GM21529 (cell line): ENCODE data around the gene ARFGEF3.
"Not testable (repeated sequence)": the region's sequence is repeated elsewhere in the genome, so short reads cannot be mapped to it uniquely, and the experiment has no call there.

ENCODE experiments used
- ATAC-seq: cut with Tn5 transposase; IDR thresholded peaks from one replicate; pipeline ENCODE4 v1.9.1; 2021; ENCODE audit not compliant: unreplicated experiment

ARFGEF3 gene

DNA sequence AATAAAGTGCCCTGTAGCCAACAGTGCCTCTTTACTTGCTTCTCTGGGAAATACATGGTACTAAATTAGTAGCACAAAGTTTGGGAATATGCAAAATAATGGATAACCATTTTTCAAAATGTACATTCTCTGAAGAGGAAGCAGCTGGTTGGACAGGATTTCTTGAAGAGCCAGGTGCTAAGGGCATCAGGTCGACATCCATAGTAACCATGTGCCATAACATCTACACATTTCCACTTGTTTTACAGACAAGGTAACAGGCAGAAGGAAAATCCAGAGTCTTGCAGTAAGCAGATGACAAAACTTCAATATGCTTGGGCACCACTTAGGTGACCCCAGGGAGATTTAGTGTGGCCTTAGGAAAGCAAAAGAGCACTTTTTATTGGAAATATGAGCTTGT, 179.4 kb downstream of the ARFGEF3 start:
- ATAC-seq = no peak

DNA sequence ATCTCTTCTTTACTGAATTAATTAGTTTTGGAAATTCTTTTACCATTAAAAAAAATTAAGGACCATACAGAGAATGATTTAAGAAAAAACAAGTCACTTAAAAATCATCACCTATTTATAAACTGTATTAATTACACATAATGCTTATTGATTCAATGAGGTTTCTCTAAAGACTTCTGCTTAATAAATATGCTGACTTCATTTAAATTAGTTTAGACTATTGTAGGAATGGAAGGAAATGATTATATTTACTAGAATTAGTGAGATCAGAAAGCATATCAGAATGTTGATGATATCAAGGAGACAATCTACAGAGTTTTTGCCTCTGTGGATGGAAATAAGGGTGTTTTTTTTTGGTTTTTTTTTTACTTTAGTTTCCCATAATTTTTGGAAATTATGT, 181.4 kb downstream of the ARFGEF3 start:
- ATAC-seq = no peak

DNA sequence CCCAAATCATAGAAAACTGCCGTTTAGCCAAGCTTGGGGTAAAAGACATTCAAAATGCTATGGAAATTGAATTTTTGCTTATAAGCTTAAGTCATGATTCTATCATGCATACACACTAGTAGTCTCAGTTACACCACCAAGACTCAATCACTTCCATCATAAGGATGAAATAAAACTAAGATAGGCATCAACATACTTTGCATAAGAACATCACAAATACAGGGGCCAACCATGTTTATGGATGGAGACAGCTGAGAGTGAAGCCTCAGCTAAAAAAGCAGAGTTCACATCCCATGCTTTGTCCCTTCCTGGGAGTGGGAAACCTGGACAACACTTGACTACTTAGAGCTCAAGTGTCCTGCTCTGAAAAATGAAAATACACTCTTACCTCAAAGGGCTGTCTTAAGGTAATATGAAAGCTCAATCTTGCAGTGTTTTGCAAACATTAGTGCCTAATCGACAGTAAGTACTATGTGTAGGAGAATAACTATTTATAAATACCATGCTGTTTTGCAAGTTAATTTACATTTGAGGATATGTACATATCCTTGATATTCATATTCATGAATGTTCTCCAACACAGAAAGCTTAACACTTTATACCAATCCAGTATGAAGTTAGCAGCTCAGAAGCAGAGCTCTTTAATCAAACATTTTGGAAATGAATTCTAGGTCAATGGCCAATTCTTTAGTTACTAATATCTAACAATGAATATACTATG, 184.0 kb downstream of the ARFGEF3 start:
- ATAC-seq = no peak

DNA sequence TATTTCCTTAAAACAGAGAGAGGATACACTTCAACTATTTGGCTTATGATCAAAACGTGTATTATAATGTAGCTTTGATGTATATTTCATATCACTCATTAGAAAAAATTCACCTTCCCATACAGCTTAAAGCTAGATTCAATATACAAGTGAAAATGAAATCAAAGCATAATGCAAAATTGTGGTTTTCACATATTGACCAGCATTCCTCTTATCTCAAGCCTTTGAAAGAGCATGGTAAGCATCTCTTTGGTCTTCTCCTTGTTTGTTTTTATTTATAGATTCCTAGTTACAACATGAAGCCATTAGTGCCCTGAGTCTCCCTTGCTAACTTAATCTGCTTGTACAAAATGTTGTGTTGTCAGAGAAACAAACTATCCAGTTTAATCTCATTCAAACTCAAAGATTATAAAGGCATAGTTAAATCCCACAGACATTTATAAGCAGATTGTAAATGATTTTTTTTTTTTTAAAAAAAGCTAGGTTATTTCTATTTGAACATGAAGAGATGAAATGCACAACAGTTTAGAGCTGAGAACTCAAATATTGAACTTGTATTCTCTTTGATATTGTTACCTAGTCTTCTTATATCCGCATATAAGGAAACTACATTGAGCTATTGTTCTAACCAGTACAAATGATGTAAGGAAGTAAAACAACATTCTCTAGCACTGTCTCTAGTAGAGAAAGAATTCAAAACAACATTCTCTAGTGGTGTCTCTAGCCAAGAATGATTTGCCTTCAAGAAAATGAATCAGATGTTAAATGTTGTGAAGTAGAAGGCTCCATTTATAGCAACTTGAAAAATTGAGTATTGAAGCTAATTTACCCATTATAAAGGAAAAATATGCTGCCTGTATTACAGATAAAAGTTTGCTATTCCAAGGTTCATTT, 184.8 kb downstream of the ARFGEF3 start:
- ATAC-seq = no peak

DNA sequence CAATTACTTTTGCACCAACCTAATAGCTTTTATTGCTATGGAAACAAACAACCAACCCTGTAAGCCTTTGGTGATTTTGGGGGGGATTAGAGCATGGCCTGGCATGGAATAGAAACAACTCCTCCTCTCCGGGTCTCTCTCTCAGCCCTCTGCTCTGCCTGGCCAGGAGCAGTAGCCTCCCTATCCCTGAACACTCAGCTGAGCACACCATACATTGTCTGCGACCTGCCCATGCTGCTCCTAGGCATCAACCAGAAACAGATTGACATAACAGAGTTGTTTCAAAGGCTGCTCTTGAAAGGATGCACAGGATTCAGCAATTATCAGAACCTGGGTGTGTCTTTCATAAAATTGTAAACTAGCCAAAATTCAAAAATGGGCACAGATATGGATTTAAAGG, 186.1 kb downstream of the ARFGEF3 start:
- ATAC-seq = no peak

DNA sequence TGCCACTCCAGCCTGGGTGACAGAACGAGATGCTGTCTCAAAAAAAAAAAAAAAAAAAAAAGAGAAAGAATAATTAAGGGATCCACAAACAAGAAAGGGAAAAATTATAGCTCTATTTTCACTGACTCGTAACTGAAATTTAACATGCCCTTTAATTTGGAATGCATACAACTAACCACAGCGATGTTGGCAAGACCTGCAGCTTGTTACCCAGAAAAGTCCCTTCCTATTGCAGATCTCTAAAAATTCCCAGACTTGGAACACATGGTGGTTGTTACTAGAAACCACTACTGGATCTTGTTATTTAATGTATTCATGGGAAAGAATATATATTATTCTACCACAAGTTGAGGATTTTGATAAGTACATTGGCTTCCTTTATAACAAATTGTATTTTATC, 188.2 kb downstream of the ARFGEF3 start:
- ATAC-seq = no peak

DNA sequence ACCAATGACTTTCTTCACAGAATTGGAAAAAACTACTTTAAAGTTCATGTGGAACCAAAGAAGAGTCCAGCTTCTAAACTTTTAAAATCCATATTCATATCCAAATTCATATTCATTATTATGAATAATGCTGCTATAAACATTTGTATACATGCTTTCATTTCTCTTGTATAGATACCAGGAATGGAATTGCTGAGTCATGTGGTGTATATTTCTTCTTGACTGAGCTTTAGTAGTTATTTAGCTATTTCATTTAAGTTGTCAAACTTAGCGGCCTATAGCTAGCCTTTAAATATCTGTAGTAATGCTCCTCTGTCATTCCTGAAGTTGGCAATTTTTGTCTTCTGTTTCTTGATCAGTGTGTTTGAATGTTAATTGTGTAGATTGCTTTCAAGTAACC, 196.2 kb downstream of the ARFGEF3 start:
- ATAC-seq = no peak

DNA sequence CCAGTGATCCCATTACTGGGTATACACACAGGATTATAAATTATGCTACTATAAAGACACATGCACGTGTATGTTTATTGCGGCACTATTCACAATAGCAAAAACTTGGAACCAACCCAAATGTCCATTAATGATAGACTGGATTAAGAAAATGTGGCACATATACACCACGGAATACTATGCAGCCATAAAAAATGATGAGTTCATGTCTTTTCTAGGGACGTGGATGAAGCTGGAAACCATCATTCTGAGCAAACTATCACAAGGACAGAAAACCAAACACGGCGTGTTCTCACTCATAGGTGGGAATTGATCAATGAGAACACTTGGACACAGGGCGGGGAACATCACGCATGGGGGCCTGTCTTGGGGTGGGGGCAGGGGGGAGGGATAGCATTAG, 206.9 kb downstream of the ARFGEF3 start:
- not testable (repeated sequence) for ATAC-seq

DNA sequence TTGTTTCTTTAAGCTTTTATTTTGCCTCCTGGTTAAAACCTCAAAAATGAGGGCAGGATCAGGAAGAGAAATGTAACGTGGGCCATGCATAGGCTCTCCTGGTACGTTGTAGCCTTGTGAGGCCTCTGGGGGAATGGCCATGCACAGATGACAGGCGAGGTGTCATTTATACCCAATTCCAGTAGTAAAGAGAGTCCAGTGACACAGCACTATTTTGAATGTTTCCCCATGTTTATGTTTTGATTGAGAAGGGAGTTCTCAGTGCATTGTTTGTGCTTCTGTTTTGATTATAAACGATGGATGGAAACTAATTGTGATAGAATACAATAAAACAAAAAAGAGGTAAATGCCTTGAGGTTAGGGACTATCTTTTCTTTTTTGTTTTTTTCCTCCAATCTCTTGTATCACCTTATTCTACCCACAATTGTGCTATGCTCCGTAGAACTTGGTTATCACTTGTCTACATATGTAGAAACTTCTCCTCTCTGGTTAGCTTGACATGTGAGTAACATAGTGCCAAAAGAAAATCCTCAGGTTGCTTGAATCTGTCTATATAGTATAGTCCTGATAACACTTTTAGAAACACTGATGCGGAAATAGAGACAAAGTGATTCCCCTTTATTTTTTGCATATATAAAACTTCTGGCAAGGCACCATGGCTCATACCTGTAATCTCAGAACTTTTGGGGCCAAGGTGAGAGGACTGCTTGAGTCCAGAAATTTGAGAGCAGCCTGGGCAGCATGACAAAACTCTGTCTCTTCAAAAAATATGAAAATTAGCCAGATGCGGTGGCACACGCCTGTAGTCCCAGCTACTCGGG, 209.1 kb downstream of the ARFGEF3 start:
- ATAC-seq = no peak

DNA sequence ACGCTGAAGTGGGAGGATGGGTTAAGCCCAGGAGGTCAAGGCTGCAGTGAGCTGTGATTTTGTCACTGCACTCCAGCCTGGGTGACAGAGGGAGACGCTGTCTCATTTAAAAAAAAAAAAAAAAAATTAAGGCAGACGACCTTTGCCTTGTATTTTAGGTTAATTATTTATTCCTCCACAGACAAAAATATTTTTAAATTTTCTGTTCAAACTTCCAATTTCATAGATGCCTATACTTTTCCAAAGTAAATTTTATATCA, 209.6 kb downstream of the ARFGEF3 start:
- no peak for ATAC-seq

DNA sequence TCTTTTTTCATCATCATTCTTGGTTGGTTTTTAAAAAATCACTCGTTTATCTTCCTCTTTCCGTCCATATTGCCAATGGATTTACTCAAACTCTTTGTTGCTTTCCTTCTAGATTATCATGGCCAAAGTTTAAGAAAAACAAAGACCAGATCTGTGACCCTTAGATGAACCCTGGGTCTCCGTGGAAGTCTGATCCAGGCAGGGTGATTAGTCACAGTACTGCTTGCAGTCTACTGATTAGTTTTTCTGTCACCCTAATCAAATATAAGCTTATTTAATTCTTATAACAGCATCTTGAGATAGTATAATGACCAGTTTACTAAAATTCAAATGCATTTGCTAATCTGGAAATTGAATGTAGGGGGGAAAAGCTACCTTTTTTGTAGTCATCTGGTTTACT, 210.0 kb downstream of the ARFGEF3 start:
- ATAC-seq = no peak

DNA sequence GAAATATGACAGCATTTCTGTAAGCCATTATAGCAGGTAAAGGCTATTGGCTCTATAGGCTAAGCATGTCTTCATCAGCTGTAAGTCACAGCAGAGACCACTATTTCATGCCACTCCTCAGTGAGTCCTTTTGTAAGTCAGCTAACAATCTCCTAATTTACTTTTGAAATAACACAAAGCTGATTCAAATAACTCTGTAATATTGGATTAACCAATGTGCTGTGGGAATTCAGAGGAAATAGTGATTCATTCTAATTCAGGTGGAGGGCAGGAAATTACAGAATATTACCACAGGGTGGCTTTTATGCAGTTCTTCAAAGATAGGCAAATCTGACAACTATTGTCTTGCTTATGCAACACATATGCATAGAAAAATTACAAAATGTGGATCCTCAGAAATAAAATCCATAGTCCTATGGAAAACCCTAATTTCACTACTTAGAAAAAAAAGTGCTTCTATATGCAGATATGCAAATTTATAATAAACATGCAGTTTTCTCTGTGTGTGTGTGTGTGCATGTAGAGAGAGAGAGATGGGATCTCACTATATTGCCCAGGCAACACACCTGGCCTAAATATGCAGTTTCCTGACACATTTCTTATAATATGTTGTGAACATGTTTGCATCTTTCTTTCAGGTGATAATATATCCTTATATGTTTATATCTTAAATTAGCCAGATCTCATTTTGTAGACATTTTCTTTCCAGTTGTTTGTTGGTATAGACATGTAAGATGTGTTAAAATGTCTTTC, 211.1 kb downstream of the ARFGEF3 start:
- no peak for ATAC-seq

DNA sequence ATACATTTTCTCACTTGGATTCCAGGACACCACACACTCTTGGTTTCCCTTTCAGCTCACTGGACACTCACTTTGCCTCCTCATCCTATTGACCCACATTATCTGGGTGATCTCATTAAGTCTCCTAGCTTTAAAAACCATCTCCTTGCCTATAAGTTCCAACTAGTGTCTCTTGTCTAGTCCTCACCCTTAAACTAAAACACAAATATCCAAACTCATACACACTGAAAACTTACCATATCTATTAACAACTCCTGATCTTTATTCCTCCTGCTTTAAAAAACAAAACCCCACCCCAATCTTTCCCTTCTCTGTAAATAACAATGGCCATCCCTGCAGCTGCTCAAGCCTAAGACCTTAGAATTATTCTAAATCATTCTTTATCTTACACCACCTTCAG, 212.5 kb downstream of the ARFGEF3 start:
- ATAC-seq = no peak

DNA sequence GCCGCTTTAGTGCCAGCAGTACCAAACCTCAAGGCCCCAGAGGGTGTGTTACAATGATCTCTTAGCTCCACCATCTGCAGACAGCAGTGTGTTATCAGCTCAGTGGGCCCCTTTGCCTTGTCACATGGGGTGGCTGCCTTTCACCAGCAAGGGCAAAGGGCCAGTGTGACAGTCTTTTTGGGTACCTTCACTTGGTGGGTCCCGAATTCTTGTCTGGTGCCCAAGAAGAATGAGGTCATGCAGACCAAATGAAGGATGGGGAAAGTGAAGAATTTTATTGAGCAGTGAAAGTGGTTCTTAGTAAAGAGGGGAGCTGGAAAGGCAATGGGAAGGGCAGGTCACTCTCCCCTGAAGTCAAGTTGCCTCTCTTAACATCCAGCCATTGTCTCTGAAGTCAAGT, 213.1 kb downstream of the ARFGEF3 start:
- ATAC-seq = no peak

DNA sequence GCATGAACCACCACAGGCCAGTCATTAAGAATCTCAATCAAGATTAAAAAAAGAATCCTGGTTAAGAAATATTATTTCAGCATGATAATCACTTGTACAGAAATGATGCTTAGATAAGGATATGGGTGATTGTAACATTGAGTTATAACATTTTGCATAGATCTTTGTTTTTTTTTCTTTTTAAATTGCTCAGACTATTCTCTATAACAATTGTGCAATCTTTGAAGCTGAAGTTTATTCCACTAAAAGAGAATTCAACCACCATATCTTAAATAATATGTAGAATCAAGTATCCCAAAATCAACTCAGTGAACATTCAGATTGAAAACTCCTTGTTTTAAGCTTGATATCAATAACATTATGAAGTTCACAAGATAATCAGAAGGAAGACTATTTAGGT, 215.3 kb downstream of the ARFGEF3 start:
- no peak for ATAC-seq

DNA sequence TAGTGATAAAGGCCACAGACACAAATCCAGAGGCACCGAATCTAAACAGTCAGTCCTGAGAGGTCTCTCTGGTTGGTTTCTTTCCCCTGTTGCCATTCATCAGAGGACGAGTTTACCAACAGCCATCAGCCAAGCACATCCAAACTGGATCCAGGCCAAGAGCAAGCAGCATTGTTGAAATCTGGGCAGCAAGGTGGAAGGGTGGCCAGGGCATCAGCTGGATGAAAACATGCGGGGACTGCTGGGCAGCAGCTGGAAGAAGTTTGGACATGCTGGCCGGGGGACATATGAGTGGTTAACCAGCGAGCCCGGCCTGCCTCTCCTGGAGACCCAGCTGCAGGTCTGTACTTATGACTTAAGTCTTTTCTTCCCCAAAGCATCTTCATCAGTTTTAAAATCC, 216.1 kb downstream of the ARFGEF3 start, which contains the start of gene SMIM28:
SMIM28 (plus strand) TSS at position 62 of the 400 bp plus-strand sequence; CDS start at position 230, 168 bp downstream.
- ATAC-seq = no peak

DNA sequence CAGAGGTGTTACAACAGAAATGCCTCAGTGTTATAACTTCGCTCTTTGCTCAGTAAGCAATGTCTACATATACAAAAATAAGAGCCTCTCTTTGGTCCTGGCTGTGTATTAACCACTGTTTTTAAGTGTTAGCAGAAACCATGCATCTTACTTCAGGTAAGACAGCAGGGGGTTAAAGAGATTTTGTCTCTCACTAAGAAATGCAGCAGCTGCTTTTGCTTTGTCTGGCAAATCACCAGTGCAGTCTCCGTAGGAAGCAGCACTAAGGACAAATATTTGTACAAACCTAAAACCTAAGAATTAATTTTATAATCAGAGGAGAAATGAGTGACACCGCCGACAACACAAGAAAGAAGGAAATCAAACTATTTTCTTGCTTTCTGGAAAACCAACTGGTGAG, 216.7 kb downstream of the ARFGEF3 start:
- ATAC-seq = no peak

DNA sequence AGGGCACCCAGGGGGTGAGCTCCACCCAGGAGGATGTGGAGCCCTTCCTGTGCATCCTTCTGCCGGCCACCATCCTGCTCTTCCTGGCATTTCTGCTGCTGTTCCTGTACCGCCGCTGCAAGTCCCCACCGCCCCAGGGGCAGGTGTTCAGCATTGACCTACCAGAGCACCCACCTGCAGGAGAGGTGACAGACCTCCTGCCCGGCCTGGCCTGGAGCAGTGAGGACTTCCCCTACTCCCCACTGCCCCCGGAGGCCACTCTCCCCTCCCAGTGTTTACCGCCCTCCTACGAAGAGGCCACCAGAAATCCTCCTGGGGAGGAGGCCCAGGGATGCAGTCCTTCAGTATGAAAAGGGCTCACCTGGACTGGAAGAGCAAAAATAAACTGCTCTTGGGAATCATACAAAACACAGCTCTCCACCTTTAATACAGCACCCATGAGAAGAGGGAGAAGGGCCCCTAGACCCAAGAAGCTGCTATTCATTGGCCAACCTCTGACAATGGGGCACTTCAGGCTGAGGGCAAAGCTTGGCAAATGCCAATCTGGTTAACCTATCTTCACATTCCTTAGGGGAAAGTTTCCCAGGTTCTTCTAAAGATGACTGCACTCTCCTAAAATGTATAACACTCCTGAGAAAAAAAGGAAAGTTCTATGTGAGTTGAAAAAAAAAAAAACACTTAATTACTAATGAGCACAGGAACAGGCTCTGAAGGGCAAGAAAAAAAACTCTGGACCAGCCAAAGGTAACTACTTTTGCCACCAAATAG, 220.9 kb downstream of the ARFGEF3 start:
- ATAC-seq = no peak

DNA sequence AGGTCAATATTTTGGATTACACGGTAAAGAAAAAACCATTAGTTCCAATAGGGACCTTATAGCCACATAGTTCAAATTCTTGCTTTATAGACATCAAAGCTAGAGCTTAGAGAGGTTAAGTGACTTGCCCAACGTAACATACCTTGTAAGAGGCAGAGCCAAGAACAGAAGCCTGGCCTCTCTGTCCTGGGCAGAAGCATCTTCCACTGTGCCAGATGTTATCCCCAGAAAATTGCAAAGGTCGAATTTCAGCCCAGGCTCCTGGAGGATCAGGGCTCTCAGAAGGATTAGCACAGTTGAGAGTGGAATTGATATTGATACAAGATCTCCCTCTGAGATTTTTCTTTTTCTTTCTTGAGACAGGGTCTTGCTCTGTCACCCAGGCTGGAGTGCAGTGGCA, 222.0 kb downstream of the ARFGEF3 start:
- ATAC-seq = no peak

DNA sequence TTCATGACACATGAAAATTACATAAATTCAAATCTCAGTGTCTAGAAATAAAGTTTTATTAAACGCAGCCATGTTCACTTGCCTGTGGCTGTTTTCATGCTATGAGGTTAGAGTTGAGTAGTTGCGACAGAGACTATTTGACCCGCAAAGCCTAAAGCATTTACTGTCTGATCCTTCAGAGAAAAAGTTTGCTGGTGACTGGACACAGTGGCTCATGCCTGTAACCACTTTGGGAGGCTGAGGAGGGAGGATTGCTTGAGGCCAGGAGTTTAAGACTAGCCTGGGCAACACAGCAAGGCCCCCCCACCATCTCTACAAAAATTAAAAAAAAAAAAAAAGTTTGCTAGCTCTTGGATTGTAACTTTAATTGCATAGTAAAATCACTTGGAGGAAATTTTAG, 225.2 kb downstream of the ARFGEF3 start:
- ATAC-seq = no peak
